Measurements from ENCODE around the gene CACNA1G. TPM values are rescaled to one million over a fixed set of nuclear protein-coding genes. Genes with fewer than 3 reads are reported as not detected.
A peak's percentile ranks its signal among the peaks of the same experiment; 100 is the strongest.

The CACNA1G gene
- total RNA-seq, 1 experiment from 2014 or later = 0.04 TPM

DNA sequence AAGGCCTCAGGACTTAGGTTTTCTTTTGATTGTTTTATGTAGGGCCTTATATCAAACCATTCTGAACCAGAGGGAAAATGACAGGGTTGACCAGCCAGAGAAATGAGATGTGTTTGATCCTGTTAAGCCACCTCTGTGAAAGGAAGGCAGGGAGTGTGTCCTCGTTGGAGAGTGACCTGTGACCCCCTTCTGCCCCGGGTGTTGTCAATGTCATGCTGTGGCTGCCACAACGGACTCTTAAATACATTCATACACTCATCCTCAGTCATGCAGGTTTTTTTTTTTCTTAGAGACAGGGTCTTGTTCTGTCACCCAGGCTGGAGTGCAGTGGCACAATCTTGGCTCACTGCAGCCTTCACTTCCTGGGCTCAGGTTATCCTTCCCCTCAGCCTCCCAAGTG is 46.1 kb upstream of the CACNA1G start:
- Histone ChIP-seq H3K9ac (ENCODE audit: low read length) (no peak overlapping the region), H3K4me3 (ENCODE audit: low read length) (no peak overlapping the region), H3K9me3 (ENCODE audit: low read length) (no peaks in the 10 kb centered on the region), H3K79me2 (ENCODE audit: low read length) (no peaks in the 10 kb centered on the region), H4K20me1 (ENCODE audit: low read length) (no peaks in the 10 kb centered on the region), H3F3A (ENCODE audit: low read length, unreplicated experiment) (no peaks in the 10 kb centered on the region), H2AFZ (ENCODE audit: low read length) (no peak overlapping the region), H3K27ac (ENCODE audit: low read length) (no peak overlapping the region), H3K4me2 (ENCODE audit: low read length) (no peak overlapping the region), H3K4me1 (ENCODE audit: insufficient read depth, low read length) (peaks cover 12% of the 10 kb centered on the region), H3K36me3 (ENCODE audit: low read depth, low read length) (no peaks in the 10 kb centered on the region), H3K27me3 (ENCODE audit: low read length) (no peaks in the 10 kb centered on the region), H3K9me2 (replicated peaks; ENCODE audit: low read length) (no peaks in the 10 kb centered on the region)
- no peak for ATAC-seq
- no TSS peak for BruUV-seq (replicated peaks)
- no peak for DNase-seq
- POLR2A ChIA-PET (ENCODE audit: unreplicated experiment) = no interaction called here
- intact Hi-C loops (cut with micrococcal nuclease) = no loop called here
- TF ChIP-seq EZH2 (IDR thresholded peaks at IDR 0.05; ENCODE audit: low read length, unreplicated experiment) = no peak
- TF ChIP-seq EZH2phosphoT487 (IDR thresholded peaks at IDR 0.05; ENCODE audit: borderline replicate concordance, low read length) = no peak
- TF ChIP-seq, protein P1, sequence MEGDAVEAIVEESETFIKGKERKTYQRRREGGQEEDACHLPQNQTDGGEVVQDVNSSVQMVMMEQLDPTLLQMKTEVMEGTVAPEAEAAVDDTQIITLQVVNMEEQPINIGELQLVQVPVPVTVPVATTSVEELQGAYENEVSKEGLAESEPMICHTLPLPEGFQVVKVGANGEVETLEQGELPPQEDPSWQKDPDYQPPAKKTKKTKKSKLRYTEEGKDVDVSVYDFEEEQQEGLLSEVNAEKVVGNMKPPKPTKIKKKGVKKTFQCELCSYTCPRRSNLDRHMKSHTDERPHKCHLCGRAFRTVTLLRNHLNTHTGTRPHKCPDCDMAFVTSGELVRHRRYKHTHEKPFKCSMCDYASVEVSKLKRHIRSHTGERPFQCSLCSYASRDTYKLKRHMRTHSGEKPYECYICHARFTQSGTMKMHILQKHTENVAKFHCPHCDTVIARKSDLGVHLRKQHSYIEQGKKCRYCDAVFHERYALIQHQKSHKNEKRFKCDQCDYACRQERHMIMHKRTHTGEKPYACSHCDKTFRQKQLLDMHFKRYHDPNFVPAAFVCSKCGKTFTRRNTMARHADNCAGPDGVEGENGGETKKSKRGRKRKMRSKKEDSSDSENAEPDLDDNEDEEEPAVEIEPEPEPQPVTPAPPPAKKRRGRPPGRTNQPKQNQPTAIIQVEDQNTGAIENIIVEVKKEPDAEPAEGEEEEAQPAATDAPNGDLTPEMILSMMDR (conservative IDR thresholded peaks at IDR 0.05; ENCODE audit: low read depth, low read length) = no peak
- CTCF ChIA-PET = no interaction called here

- ChIA-PET POLR2A (ENCODE audit: unreplicated experiment) (no interaction called here), CTCF (interaction anchor here (0.5 kb wide), 1 partner anchor 10 kb away, joined by 3 read pairs; no protein-coding TSS in a partner anchor)
- H3K36me3 ChIP-seq (ENCODE audit: low read depth, low read length) = no peaks in the 10 kb centered on the region
- intact Hi-C loops (cut with micrococcal nuclease) = no loop called here
- DNase-seq (no peak), ATAC-seq (no peak)
- no peak overlapping the region for H3K9ac ChIP-seq (ENCODE audit: low read length)
- no peaks in the 10 kb centered on the region for H3K9me3 ChIP-seq (ENCODE audit: low read length)
- TF ChIP-seq, protein P1 (conservative IDR thresholded peaks at IDR 0.05; ENCODE audit: low read depth, low read length) = no peak
- no peak for TF ChIP-seq EZH2phosphoT487 (IDR thresholded peaks at IDR 0.05; ENCODE audit: borderline replicate concordance, low read length)
- no peak overlapping the region for H3K4me2 ChIP-seq (ENCODE audit: low read length)
- no peak overlapping the region for H2AFZ ChIP-seq (ENCODE audit: low read length)
- no peak overlapping the region for H3K27ac ChIP-seq (ENCODE audit: low read length)
- H3K4me3 ChIP-seq (ENCODE audit: low read length) = no peak overlapping the region
- H3K79me2 ChIP-seq (ENCODE audit: low read length) = no peaks in the 10 kb centered on the region
- H3K9me2 ChIP-seq (replicated peaks; ENCODE audit: low read length) = no peaks in the 10 kb centered on the region
- no TSS peak for BruUV-seq (replicated peaks)
- H3K27me3 ChIP-seq (ENCODE audit: low read length) = no peaks in the 10 kb centered on the region
- peaks cover 15% of the 10 kb centered on the region for H3K4me1 ChIP-seq (ENCODE audit: insufficient read depth, low read length)
- no peaks in the 10 kb centered on the region for H3F3A ChIP-seq (ENCODE audit: low read length, unreplicated experiment)
- H4K20me1 ChIP-seq (ENCODE audit: low read length) = no peaks in the 10 kb centered on the region
Measured at GRCh38 chr17:50514936-50515702, 45.4 kb upstream of the CACNA1G start.

DNA sequence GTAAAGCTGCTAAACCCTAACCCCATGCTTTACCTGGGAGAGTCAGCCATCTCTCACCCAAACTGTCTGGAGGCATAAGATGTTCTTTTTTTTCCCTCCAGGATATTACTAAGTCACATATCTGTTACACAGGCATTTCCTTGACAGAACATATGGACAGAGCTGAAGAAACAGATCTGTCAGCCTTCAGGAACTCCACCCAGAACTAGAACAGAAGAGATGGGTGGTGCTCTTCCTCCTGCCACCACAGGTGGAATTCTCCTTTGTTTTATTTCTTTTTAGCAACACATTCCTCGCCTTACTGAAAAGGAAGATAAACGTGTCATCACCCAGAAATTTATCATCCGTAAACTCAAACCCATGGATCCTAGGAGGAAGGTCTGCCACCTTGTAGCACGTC is 43.5 kb upstream of the CACNA1G start:
- Histone ChIP-seq H3K4me2 (ENCODE audit: low read length) (no peak overlapping the region), H3K36me3 (ENCODE audit: low read depth, low read length) (no peaks in the 10 kb centered on the region), H3K79me2 (ENCODE audit: low read length) (no peaks in the 10 kb centered on the region), H3K9me3 (ENCODE audit: low read length) (no peaks in the 10 kb centered on the region), H2AFZ (ENCODE audit: low read length) (no peak overlapping the region), H4K20me1 (ENCODE audit: low read length) (no peaks in the 10 kb centered on the region), H3K27me3 (ENCODE audit: low read length) (no peaks in the 10 kb centered on the region), H3K27ac (ENCODE audit: low read length) (no peak overlapping the region), H3K9me2 (replicated peaks; ENCODE audit: low read length) (no peaks in the 10 kb centered on the region), H3F3A (ENCODE audit: low read length, unreplicated experiment) (no peaks in the 10 kb centered on the region), H3K9ac (ENCODE audit: low read length) (no peak overlapping the region), H3K4me1 (ENCODE audit: insufficient read depth, low read length) (peaks cover 3% of the 10 kb centered on the region; the same call in 1 of the 2 replicates), H3K4me3 (ENCODE audit: low read length) (no peak overlapping the region)
- TF ChIP-seq EZH2phosphoT487 (IDR thresholded peaks at IDR 0.05; ENCODE audit: borderline replicate concordance, low read length) (no peak), EZH2 (IDR thresholded peaks at IDR 0.05; ENCODE audit: low read length, unreplicated experiment) (no peak)
- TF ChIP-seq, protein P1 (conservative IDR thresholded peaks at IDR 0.05; ENCODE audit: low read depth, low read length) = no peak
- peak; percentile 24 for ATAC-seq
- ChIA-PET CTCF (no interaction called here), POLR2A (ENCODE audit: unreplicated experiment) (no interaction called here)
- BruUV-seq (replicated peaks) = no TSS peak
- intact Hi-C loops (cut with micrococcal nuclease) = no loop called here
- no peak for DNase-seq

Data from PC-3 (cell line).